Activated CD4-positive, alpha-beta T cell treated with anti-CD3 and anti-CD28 coated beads for 4 hours (primary cell): ENCODE measurements around the gene DIS3L2.
"Not testable (repeated sequence)": the region's sequence is repeated elsewhere in the genome, so short reads cannot be mapped to it uniquely, and the experiment has no call there.

Experiments used
- DNase-seq, 2 donors: peaks; one replicate each; pipeline ENCODE4 v3.0.0-alpha.2; 2020

Gene DIS3L2

GRCh38 chr2:232325324-232326273, 364.1 kb downstream of the DIS3L2 start:
- DNase-seq, result peak in 1 of 2 donors; percentile 42

- not testable (repeated sequence) for DNase-seq
These were observed 365.0 kb downstream of the DIS3L2 start for GRCh38 chr2:232326274-232327104.

- DNase-seq, result peak; percentile 66 to 83
These were observed 365.9 kb downstream of the DIS3L2 start for GRCh38 chr2:232327105-232328031.

GRCh38 chr2:232328032-232328422, 366.5 kb downstream of the DIS3L2 start:
- DNase-seq, result no peak

- no peak for DNase-seq
These were observed 367.3 kb downstream of the DIS3L2 start for GRCh38 chr2:232328516-232329460.

- DNase-seq, result no peak
These were observed 368.2 kb downstream of the DIS3L2 start for GRCh38 chr2:232329716-232330067.

- no peak for DNase-seq
These were observed 368.8 kb downstream of the DIS3L2 start for GRCh38 chr2:232330068-232330999.

GRCh38 chr2:232331061-232331460, 369.5 kb downstream of the DIS3L2 start:
- not testable (repeated sequence) for DNase-seq

- DNase-seq, result not testable (repeated sequence)
These were observed 370.1 kb downstream of the DIS3L2 start for GRCh38 chr2:232331641-232332040.

- not testable (repeated sequence) for DNase-seq
These were observed 370.9 kb downstream of the DIS3L2 start for GRCh38 chr2:232332244-232332939.

- no peak for DNase-seq
These were observed 371.4 kb downstream of the DIS3L2 start for GRCh38 chr2:232332940-232333259.

GRCh38 chr2:232333361-232334135, 372.0 kb downstream of the DIS3L2 start:
- DNase-seq, result no peak

- not testable (repeated sequence) for DNase-seq
These were observed 372.8 kb downstream of the DIS3L2 start for GRCh38 chr2:232334136-232334884.

GRCh38 chr2:232334885-232335205, 373.3 kb downstream of the DIS3L2 start:
- DNase-seq, result not testable (repeated sequence)

- DNase-seq, result not testable (repeated sequence)
These were observed 373.8 kb downstream of the DIS3L2 start for GRCh38 chr2:232335206-232335858.

GRCh38 chr2:232335859-232336215, 374.3 kb downstream of the DIS3L2 start:
- DNase-seq, result no peak

GRCh38 chr2:232336241-232336736, 374.8 kb downstream of the DIS3L2 start:
- DNase-seq, result no peak
